Body of pancreas (tissue), 4 donors: ENCODE data around the gene FGF6. TPM values are rescaled to one million over a fixed set of nuclear protein-coding genes. Genes with fewer than 3 reads are reported as not detected.

Source experiments
- ATAC-seq: fragments of 150-250 bp; one replicate; pipeline ENCODE4 v1.9.1; 2016
- DNase-seq, 4 donors: peaks; one replicate each; pipeline ENCODE4 v3.0.0-alpha.2; 2019
- H3K27ac ChIP-seq, 4 donors: fragments of 200-600 bp; sonication (generic); 1 replicate in 3 of 4; 2 replicates in 1 of 4; pipeline versions ENCODE4 v1.5.1 to v1.6.1; 2016 to 2019; ENCODE audit warnings: mild to moderate bottlenecking in 1 of 4, mixed read lengths in 1 of 4, moderate library complexity in 1 of 4
- H3K27me3 ChIP-seq, 2 donors: fragments of 200-600 bp; sonication (generic); one replicate each; pipeline ENCODE4 v1.6.0; 2016; ENCODE audit warnings: mild to moderate bottlenecking in 1 of 2
- H3K36me3 ChIP-seq, 2 donors: fragments of 200-600 bp; sonication (generic); replicated peaks in 1 of 2; 2 replicates each; pipeline ENCODE4 v1.5.1; 2016; ENCODE audit warnings: low read depth in 2 of 2; ENCODE audit not compliant: insufficient read depth in 1 of 2
- H3K4me1 ChIP-seq: fragments of 200-600 bp; sonication (generic); one replicate; pipeline ENCODE4 v1.6.0; 2016
- H3K4me3 ChIP-seq, 2 donors: fragments of 200-600 bp; sonication (generic); 1 replicate in 1 of 2; 2 replicates in 1 of 2; pipeline ENCODE4 v1.5.1; 2016 to 2019
- H3K9me3 ChIP-seq, 3 donors: fragments of 200-600 bp; sonication (generic); 1 replicate in 2 of 3; 2 replicates in 1 of 3; pipeline ENCODE4 v1.5.1; 2016
- POLR2A ChIP-seq, 3 donors: fragments of 450-650 bp; IDR thresholded peaks; one replicate each; pipeline ENCODE4 v1.6.1; 2016; ENCODE audit warnings: antibody characterized with exemption in 3 of 3, mild to moderate bottlenecking in 2 of 3
- WGBS, 2 donors: methylation state at CpG; one replicate each; pipeline ENCODE4 v1.1.5; 2017; 5-methylcytosine and 5-hydroxymethylcytosine counted together
- intact Hi-C: fragments of 100-400 bp; cut with DNase I; formaldehyde crosslinking; loops from one replicate; pipeline ENCODE4 v1.15.1; 2023
- total RNA-seq, 2 donors: library from RNA; depleted of rRNA; stranded (reverse); fragments of >200 nt; gene quantifications; one replicate each; pipeline ENCODE4 v1.1.0, GENCODE V29; 2016
- TF ChIP-seq, protein P1 (sequence below), 7 experiments: fragments of 450-650 bp in 4 of 7; fragments of 200-600 bp in 3 of 7; sonication (generic) in 3 of 7; IDR thresholded peaks; one replicate each; pipeline ENCODE4 v1.5.1; 2016 to 2019; ENCODE audit warnings: antibody characterized with exemption in 7 of 7

FGF6 gene
- total RNA-seq, 2 donors from 2014 or later = not detected

DNA sequence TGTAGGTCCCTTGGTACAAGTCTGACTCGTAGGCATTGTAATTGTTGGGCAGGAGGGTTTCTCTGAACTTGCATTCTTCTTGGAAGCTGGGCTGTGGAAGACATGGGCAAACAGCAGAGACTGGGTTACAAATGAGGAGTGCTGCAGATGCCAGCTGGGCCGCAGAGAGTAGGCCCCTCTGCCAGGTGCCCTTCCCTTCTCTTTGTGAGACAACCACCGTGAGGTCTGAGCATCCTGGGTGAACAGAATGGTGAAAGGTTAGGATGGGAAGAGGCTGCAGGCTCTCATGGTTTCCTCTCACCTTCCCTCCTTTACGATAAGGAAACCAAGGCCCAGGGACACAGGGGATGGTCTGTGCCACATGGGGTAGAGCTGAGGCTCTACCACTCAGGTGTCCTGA, 11.3 kb downstream of the FGF6 start:
- TF ChIP-seq, protein P1, sequence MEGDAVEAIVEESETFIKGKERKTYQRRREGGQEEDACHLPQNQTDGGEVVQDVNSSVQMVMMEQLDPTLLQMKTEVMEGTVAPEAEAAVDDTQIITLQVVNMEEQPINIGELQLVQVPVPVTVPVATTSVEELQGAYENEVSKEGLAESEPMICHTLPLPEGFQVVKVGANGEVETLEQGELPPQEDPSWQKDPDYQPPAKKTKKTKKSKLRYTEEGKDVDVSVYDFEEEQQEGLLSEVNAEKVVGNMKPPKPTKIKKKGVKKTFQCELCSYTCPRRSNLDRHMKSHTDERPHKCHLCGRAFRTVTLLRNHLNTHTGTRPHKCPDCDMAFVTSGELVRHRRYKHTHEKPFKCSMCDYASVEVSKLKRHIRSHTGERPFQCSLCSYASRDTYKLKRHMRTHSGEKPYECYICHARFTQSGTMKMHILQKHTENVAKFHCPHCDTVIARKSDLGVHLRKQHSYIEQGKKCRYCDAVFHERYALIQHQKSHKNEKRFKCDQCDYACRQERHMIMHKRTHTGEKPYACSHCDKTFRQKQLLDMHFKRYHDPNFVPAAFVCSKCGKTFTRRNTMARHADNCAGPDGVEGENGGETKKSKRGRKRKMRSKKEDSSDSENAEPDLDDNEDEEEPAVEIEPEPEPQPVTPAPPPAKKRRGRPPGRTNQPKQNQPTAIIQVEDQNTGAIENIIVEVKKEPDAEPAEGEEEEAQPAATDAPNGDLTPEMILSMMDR (IDR thresholded peaks at IDR 0.05) = no peak
- no peak for TF ChIP-seq POLR2A (IDR thresholded peaks at IDR 0.05)
- no peaks in the 10 kb centered on the region for H3K4me1 ChIP-seq
- H3K36me3 ChIP-seq = no peaks in the 10 kb centered on the region
- DNase-seq = no peak
- 75 to 91% methylated on average over 2 to 4 of the region's 4 CpGs for WGBS, 2 donors
- no peaks in the 10 kb centered on the region for H3K27me3 ChIP-seq
- intact Hi-C loops = no loop called here
- no peak for ATAC-seq
- H3K27ac ChIP-seq = no peak overlapping the region
- no peaks in the 10 kb centered on the region for H3K9me3 ChIP-seq
- no peak overlapping the region for H3K4me3 ChIP-seq

GRCh38 chr12:4433745-4434058, 11.9 kb downstream of the FGF6 start:
- no peaks in the 10 kb centered on the region for H3K4me1 ChIP-seq
- H3K9me3 ChIP-seq = no peaks in the 10 kb centered on the region
- no peak for DNase-seq
- no peak for ATAC-seq
- WGBS, 2 donors = 26% methylated on average over 4 of the region's 4 CpGs
- no peaks in the 10 kb centered on the region for H3K36me3 ChIP-seq
- H3K27ac ChIP-seq = no peak overlapping the region
- no peak overlapping the region for H3K4me3 ChIP-seq
- intact Hi-C loops = no loop called here
- TF ChIP-seq POLR2A (IDR thresholded peaks at IDR 0.05) = no peak
- TF ChIP-seq, protein P1 (IDR thresholded peaks at IDR 0.05) = no peak
- no peaks in the 10 kb centered on the region for H3K27me3 ChIP-seq

GRCh38 chr12:4432878-4433744, 12.5 kb downstream of the FGF6 start:
- ATAC-seq = no peak
- Histone ChIP-seq H3K4me1 (no peaks in the 10 kb centered on the region), H3K4me3 (no peak overlapping the region), H3K36me3 (no peaks in the 10 kb centered on the region), H3K27me3 (no peaks in the 10 kb centered on the region), H3K27ac (no peak overlapping the region), H3K9me3 (no peaks in the 10 kb centered on the region)
- DNase-seq = no peak
- TF ChIP-seq, protein P1 (IDR thresholded peaks at IDR 0.05) = no peak
- no peak for TF ChIP-seq POLR2A (IDR thresholded peaks at IDR 0.05)
- WGBS, 2 donors = 53 to 58% methylated on average over 9 of the region's 9 CpGs
- intact Hi-C loops = no loop called here

GRCh38 chr12:4431866-4432265, 13.7 kb downstream of the FGF6 start:
- TF ChIP-seq, protein P1 (IDR thresholded peaks at IDR 0.05) = no peak
- TF ChIP-seq POLR2A (IDR thresholded peaks at IDR 0.05) = no peak
- Histone ChIP-seq H3K4me1 (no peaks in the 10 kb centered on the region), H3K4me3 (no peak overlapping the region), H3K27ac (no peak overlapping the region), H3K27me3 (no peaks in the 10 kb centered on the region), H3K36me3 (no peaks in the 10 kb centered on the region), H3K9me3 (no peaks in the 10 kb centered on the region)
- no peak for DNase-seq
- WGBS, 2 donors = 63 to 76% methylated on average over 7 of the region's 7 CpGs
- ATAC-seq = no peak
- intact Hi-C loops = no loop called here

GRCh38 chr12:4431436-4431835, 14.2 kb downstream of the FGF6 start:
- TF ChIP-seq, protein P1 (IDR thresholded peaks at IDR 0.05) = no peak
- no peak for TF ChIP-seq POLR2A (IDR thresholded peaks at IDR 0.05)
- no peak for DNase-seq
- intact Hi-C loops = no loop called here

More at GRCh38 chr12:4431436-4431835, 14.2 kb downstream of the FGF6 start:
- 48 to 75% methylated on average over 4 of the region's 4 CpGs for WGBS, 2 donors
- Histone ChIP-seq H3K4me3 (no peak overlapping the region), H3K27ac (no peak overlapping the region), H3K4me1 (no peaks in the 10 kb centered on the region), H3K9me3 (no peaks in the 10 kb centered on the region), H3K27me3 (no peaks in the 10 kb centered on the region), H3K36me3 (no peaks in the 10 kb centered on the region)
- no peak for ATAC-seq
